RPMI7951 (cell line): ENCODE results near the gene SRPK2. TPM values are rescaled to one million over a fixed set of nuclear protein-coding genes. Genes with fewer than 3 reads are reported as not detected.
A peak's percentile ranks its signal among the peaks of the same experiment; 100 is the strongest.
"Not testable (repeated sequence)": the region's sequence is repeated elsewhere in the genome, so short reads cannot be mapped to it uniquely, and the experiment has no call there.

Experiments
- DNase-seq: peaks from one replicate; pipeline ENCODE4 v3.0.0-alpha.2; 2012; ENCODE audit warnings: low read depth
- total RNA-seq: library from RNA; depleted of rRNA; stranded (reverse); fragments of >200 nt; shearing (Covaris generic); gene quantifications from 2 replicates; pipeline ENCODE4 v1.2.3, GENCODE V29; 2014

Gene SRPK2
- total RNA-seq, 1 experiment from 2014 or later = 34.0 TPM

GRCh38 chr7:105376908-105377533, 11.7 kb downstream of the SRPK2 start:
- DNase-seq = no peak

- no peak for DNase-seq
Measured at GRCh38 chr7:105369944-105370343, 18.8 kb downstream of the SRPK2 start.

GRCh38 chr7:105367458-105367857, 21.3 kb downstream of the SRPK2 start:
- no peak for DNase-seq

- DNase-seq = no peak
Measured at GRCh38 chr7:105365541-105366534, 22.9 kb downstream of the SRPK2 start.

GRCh38 chr7:105364684-105365083, 24.0 kb downstream of the SRPK2 start:
- DNase-seq = no peak

GRCh38 chr7:105363657-105364056, 25.1 kb downstream of the SRPK2 start:
- DNase-seq = not testable (repeated sequence)

- DNase-seq = not testable (repeated sequence)
Measured at GRCh38 chr7:105362685-105363084, 26.0 kb downstream of the SRPK2 start.

- DNase-seq = not testable (repeated sequence)
Measured at GRCh38 chr7:105361995-105362394, 26.7 kb downstream of the SRPK2 start.

GRCh38 chr7:105360149-105360548, 28.6 kb downstream of the SRPK2 start:
- DNase-seq = not testable (repeated sequence)

- no peak for DNase-seq
Measured at GRCh38 chr7:105355701-105356100, 33.0 kb downstream of the SRPK2 start.

GRCh38 chr7:105354383-105354782, 34.3 kb downstream of the SRPK2 start:
- no peak for DNase-seq

GRCh38 chr7:105353752-105354328, 34.9 kb downstream of the SRPK2 start:
- peak; percentile 43 for DNase-seq

- no peak for DNase-seq
Measured at GRCh38 chr7:105352901-105353668, 35.6 kb downstream of the SRPK2 start.

GRCh38 chr7:105352018-105352612, 36.6 kb downstream of the SRPK2 start:
- peak; percentile 92 for DNase-seq

- DNase-seq = peak; percentile 12
Measured at GRCh38 chr7:105350906-105351305, 37.8 kb downstream of the SRPK2 start.

GRCh38 chr7:105348177-105348576, 40.5 kb downstream of the SRPK2 start:
- not testable (repeated sequence) for DNase-seq

GRCh38 chr7:105346593-105347322, 42.0 kb downstream of the SRPK2 start:
- DNase-seq = no peak

- DNase-seq = no peak
Measured at GRCh38 chr7:105346138-105346537, 42.6 kb downstream of the SRPK2 start.

GRCh38 chr7:105345725-105346124, 43.0 kb downstream of the SRPK2 start:
- DNase-seq = no peak

- no peak for DNase-seq
Measured at GRCh38 chr7:105345003-105345402, 43.7 kb downstream of the SRPK2 start.
